ENCODE measurements around the gene DYNLL1. TPM values are rescaled to one million over a fixed set of nuclear protein-coding genes. Genes with fewer than 3 reads are reported as not detected.

Gene DYNLL1
- total RNA-seq, 1 experiment from 2014 or later: 618 TPM

GRCh38 chr12:120497524-120498150 is 1.7 kb downstream of the DYNLL1 start:
- Histone ChIP-seq H3K4me2 (ENCODE audit: insufficient read depth, insufficient read length, low read length) (peak overlapping the region; percentile 100), H2BK15ac (ENCODE audit: low read depth, low read length) (no peak overlapping the region), H3K23ac (ENCODE audit: insufficient read length, low read depth, low read length) (no peak overlapping the region), H3K9ac (ENCODE audit: extremely low read depth, insufficient read length, low read length) (peak overlapping the region; percentile 72), H3K79me2 (ENCODE audit: insufficient read depth, low read length) (peaks cover 10% of the 10 kb centered on the region; the same call in 1 of the 2 replicates), H2BK5ac (ENCODE audit: insufficient read length, low read length) (no peak overlapping the region), H3K14ac (ENCODE audit: insufficient read depth, low read length) (no peak overlapping the region), H4K20me1 (ENCODE audit: control insufficient read depth, insufficient read depth, insufficient read length) (no peaks in the 10 kb centered on the region), H4K8ac (replicated peaks; ENCODE audit: insufficient read length, low read depth, low read length) (no peak overlapping the region), H3K4ac (ENCODE audit: low read depth, low read length) (no peak overlapping the region), H2BK120ac (ENCODE audit: low read depth, low read length, poor library complexity, severe bottlenecking) (no peak overlapping the region), H2AFZ (ENCODE audit: low read length) (no peak overlapping the region), H3K9me3 (ENCODE audit: control insufficient read depth, low read depth, low read length) (no peaks in the 10 kb centered on the region), H3K27me3 (ENCODE audit: insufficient read depth, low read length) (no peaks in the 10 kb centered on the region), H3K18ac (ENCODE audit: insufficient read length, low read depth, low read length) (no peak overlapping the region), H3K27ac (ENCODE audit: insufficient read length, low read depth, low read length) (no peak overlapping the region), H3K56ac (ENCODE audit: insufficient read length, low read depth, low read length) (no peak overlapping the region), H3K79me1 (ENCODE audit: insufficient read depth, low read depth, low read length, poor library complexity, severe bottlenecking) (peaks cover 3% of the 10 kb centered on the region), H3K4me1 (ENCODE audit: insufficient read depth, low read length) (no peaks in the 10 kb centered on the region; the same call in 1 of the 2 replicates), H2BK20ac (ENCODE audit: low read depth, low read length, poor library complexity, severe bottlenecking) (no peak overlapping the region), H4K5ac (ENCODE audit: insufficient read length, low read depth, low read length) (no peak overlapping the region), H2BK12ac (ENCODE audit: insufficient read length, low read depth, low read length) (no peak overlapping the region), H3T11ph (ENCODE audit: low read length) (no peak overlapping the region), H3K23me2 (ENCODE audit: insufficient read length, low read depth, low read length, poor library complexity, severe bottlenecking) (peaks cover 14% of the 10 kb centered on the region), H2AK5ac (ENCODE audit: insufficient read length, low read length) (no peak overlapping the region), H4K91ac (ENCODE audit: insufficient read length, low read depth, low read length) (no peak overlapping the region)
- no peaks in the 10 kb centered on the region for H3K9me3 Mint-ChIP-seq
- no CpG with 5 or more reads among the region's 9 CpGs for WGBS (ENCODE audit: extremely low coverage, insufficient read length, low lambda C conversion rate)
- H3K4me3 Mint-ChIP-seq: peak overlapping the region; percentile 97 to 99
- peaks cover 26 to 30% of the 10 kb centered on the region in 2 experiments for H3K4me1 Mint-ChIP-seq
- no peak for TF ChIP-seq CTCF (conservative IDR thresholded peaks at IDR 0.05)
- peaks cover 20 to 52% (median 37%) of the 10 kb centered on the region in 3 experiments; a peak in 6 of 7 replicates for H3K36me3 Mint-ChIP-seq (ENCODE audit: insufficient read depth in 1 of 3, low read depth in 3 of 3)
- H3K27ac Mint-ChIP-seq: peak overlapping the region in 1 of 3 experiments; percentile 80; a peak in 2 of 7 replicates
- DNase-seq: no peak
- H3K27me3 Mint-ChIP-seq (ENCODE audit: low read depth): no peaks in the 10 kb centered on the region
